ENCODE results near the gene CPSF4.

GRCh38 chr7:99408379-99409191 is 30.2 kb upstream of the CPSF4 start, which contains the start of the genes BUD31 and PDAP1:
- TF ChIP-seq CTCF (IDR thresholded peaks at IDR 0.05; ENCODE audit: low read depth, low read length, poor library complexity, severe bottlenecking) (no peak), EZH2phosphoT487 (IDR thresholded peaks at IDR 0.05; ENCODE audit: borderline replicate concordance, low read length) (no peak)

All from DOHH2 (cell line).